A673 (cell line): ENCODE results near the gene KXD1. TPM values are rescaled to one million over a fixed set of nuclear protein-coding genes. Genes with fewer than 3 reads are reported as not detected.

Experiments
- BruUV-seq: library from RNA; stranded (reverse); fragments of 400-500 nt; replicated peaks from 2 replicates; lab custom pipeline; 2021; lab: Mats Ljungman, UMichigan
- CTCF ChIA-PET: fragments of 300-600 bp; sonication (Branson Sonifier 250); formaldehyde crosslinking; loops from one replicate; lab custom pipeline; 2022; ENCODE audit warnings: antibody characterized with exemption; lab: Charles Lee
- POLR2A ChIA-PET: fragments of 300-600 bp; sonication (Branson Sonifier 250); formaldehyde crosslinking; loops from one replicate; lab custom pipeline; 2022; ENCODE audit warnings: antibody characterized with exemption; ENCODE audit not compliant: low non-redundant PET; lab: Charles Lee
- DNase-seq: peaks from one replicate; pipeline ENCODE4 v3.0.0-alpha.2; 2015; ENCODE audit warnings: low spot score
- H3K27ac ChIP-seq: fragments of 200-600 bp; sonication (generic); 2 replicates; pipeline ENCODE4 v1.5.1; 2016; ENCODE audit warnings: mixed run types, low read depth, mild to moderate bottlenecking, mixed read lengths, antibody characterized with exemption, low read length; ENCODE audit not compliant: poor library complexity, severe bottlenecking
- H3K27me3 ChIP-seq: fragments of 200-600 bp; sonication (generic); replicated peaks from 2 replicates; pipeline ENCODE4 v1.6.1; 2017; ENCODE audit warnings: mixed run types, low read depth, mild to moderate bottlenecking, mixed read lengths, antibody characterized with exemption, low read length; ENCODE audit not compliant: insufficient read depth, poor library complexity
- H3K36me3 ChIP-seq: fragments of 200-600 bp; sonication (generic); 2 replicates; pipeline ENCODE4 v1.6.1; 2016; ENCODE audit warnings: mixed run types, mild to moderate bottlenecking, mixed read lengths, antibody characterized with exemption, low read length; ENCODE audit not compliant: insufficient read depth, poor library complexity, severe bottlenecking
- H3K4me1 ChIP-seq: fragments of 200-600 bp; sonication (generic); 2 replicates; pipeline ENCODE4 v1.6.1; 2017; ENCODE audit warnings: mixed run types, mild to moderate bottlenecking, mixed read lengths, antibody characterized with exemption, low read length; ENCODE audit not compliant: insufficient read depth, poor library complexity, severe bottlenecking
- H3K4me3 ChIP-seq: fragments of 200-600 bp; sonication (generic); 2 replicates; pipeline ENCODE4 v1.5.1; 2016; ENCODE audit warnings: low read depth, mixed run types, mild to moderate bottlenecking, mixed read lengths, low read length; ENCODE audit not compliant: poor library complexity, severe bottlenecking
- H3K9me3 ChIP-seq: fragments of 200-600 bp; sonication (generic); 2 replicates; pipeline ENCODE4 v1.6.1; 2016; ENCODE audit warnings: mixed run types, low read depth, mild to moderate bottlenecking, mixed read lengths, antibody characterized with exemption, low read length; ENCODE audit not compliant: poor library complexity, severe bottlenecking
- EZH2 ChIP-seq: fragments of 200-600 bp; sonication (generic); IDR thresholded peaks from 2 replicates; pipeline ENCODE4 v1.6.1; 2017; ENCODE audit warnings: borderline replicate concordance, low read depth, mild to moderate bottlenecking, mixed read lengths, antibody characterized with exemption, low read length; ENCODE audit not compliant: poor library complexity, severe bottlenecking
- intact Hi-C: fragments of 100-400 bp; cut with micrococcal nuclease; formaldehyde crosslinking; loops from one replicate; pipeline ENCODE4 v1.10.0; 2022; ENCODE audit not compliant: unreplicated experiment
- total RNA-seq: library from RNA; stranded (reverse); gene quantifications from 2 replicates; pipeline ENCODE4 v1.2.3, GENCODE V29; 2021
- TF ChIP-seq, protein P1 (sequence below): fragments of 300-800, 200-600 bp; sonication (generic); conservative IDR thresholded peaks from 2 replicates; pipeline ENCODE4 v1.5.1; 2017; ENCODE audit warnings: low read depth, mild to moderate bottlenecking, antibody characterized with exemption, low read length, moderate library complexity, mixed read lengths

KXD1 gene
- total RNA-seq, 1 experiment from 2014 or later, result 111 TPM

DNA sequence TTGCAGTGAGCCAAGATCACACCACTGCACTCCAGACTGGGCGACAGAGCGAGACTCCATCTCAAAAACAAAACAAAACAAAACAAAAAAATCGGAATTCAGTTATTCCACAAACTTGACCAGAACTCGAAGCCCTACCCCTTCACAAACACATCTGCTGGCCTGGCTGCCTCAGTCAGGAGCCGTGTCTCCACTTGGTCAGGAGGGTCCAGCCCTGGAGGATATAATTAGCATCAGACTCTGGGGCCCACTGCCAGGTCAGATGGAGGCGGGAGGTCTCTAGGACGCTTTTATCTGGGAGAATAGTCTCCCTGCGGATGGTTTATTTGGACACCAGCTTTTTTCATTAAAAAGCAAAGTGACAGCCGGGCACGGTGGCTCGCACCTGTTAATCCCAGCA, 43.8 kb upstream of the KXD1 start:
- no TSS peak for BruUV-seq
- ChIA-PET CTCF (no interaction called here), POLR2A (no interaction called here)
- Histone ChIP-seq H3K4me3 (no peak overlapping the region), H3K4me1 (no peaks in the 10 kb centered on the region), H3K36me3 (no peaks in the 10 kb centered on the region), H3K9me3 (no peaks in the 10 kb centered on the region), H3K27me3 (no peaks in the 10 kb centered on the region), H3K27ac (no peak overlapping the region)
- no peak for TF ChIP-seq EZH2
- TF ChIP-seq, protein P1, sequence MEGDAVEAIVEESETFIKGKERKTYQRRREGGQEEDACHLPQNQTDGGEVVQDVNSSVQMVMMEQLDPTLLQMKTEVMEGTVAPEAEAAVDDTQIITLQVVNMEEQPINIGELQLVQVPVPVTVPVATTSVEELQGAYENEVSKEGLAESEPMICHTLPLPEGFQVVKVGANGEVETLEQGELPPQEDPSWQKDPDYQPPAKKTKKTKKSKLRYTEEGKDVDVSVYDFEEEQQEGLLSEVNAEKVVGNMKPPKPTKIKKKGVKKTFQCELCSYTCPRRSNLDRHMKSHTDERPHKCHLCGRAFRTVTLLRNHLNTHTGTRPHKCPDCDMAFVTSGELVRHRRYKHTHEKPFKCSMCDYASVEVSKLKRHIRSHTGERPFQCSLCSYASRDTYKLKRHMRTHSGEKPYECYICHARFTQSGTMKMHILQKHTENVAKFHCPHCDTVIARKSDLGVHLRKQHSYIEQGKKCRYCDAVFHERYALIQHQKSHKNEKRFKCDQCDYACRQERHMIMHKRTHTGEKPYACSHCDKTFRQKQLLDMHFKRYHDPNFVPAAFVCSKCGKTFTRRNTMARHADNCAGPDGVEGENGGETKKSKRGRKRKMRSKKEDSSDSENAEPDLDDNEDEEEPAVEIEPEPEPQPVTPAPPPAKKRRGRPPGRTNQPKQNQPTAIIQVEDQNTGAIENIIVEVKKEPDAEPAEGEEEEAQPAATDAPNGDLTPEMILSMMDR, result no peak
- intact Hi-C loops, result no loop called here
- DNase-seq, result no peak

DNA sequence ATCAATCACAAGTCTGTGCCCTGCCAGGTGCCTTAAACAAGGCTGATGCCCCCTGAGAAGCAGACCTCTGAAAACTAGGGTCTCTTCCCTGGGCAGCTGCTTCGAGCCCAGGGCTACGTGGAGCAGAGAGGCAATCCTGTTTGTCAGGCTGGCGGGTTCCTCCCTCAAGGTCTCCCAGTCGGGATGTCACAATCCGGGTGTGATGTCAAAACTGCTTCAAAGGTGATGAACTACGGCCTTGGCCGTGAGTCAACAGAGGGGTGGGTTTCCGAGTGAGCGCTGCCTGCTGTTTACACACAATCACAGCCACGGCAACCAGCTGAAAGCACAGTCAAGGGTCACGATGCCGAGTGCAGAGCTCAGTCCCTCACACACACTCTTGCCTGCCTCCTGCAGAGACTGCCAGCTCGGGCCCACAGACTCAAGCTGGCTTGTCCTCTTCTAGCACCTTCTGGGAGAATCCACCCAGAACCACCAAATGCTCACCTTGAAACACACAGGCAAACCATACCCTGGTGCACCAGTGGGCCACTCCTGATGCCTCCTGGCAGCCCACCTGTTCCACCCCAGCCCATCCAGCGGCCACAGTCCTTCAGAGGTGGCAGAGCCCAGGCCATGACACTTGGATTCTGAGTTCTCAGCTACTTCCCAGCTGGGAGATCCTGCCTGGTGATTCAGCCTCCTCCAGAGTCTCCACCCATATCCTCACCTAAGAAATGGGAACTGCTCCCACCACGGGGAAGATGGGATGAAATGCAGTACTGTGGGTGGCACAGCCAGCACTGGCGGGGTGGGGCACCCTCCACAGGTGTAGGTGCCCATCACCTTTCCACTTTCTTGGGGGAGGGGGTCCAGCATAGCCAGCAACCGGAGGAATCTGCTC, 42.6 kb upstream of the KXD1 start:
- DNase-seq, result no peak
- H3K27ac ChIP-seq, result no peak overlapping the region
- intact Hi-C loops, result no loop called here
- TF ChIP-seq EZH2, result no peak
- TF ChIP-seq, protein P1, result no peak
- H3K4me3 ChIP-seq, result no peak overlapping the region
- peaks cover 2% of the 10 kb centered on the region for H3K4me1 ChIP-seq
- no peaks in the 10 kb centered on the region for H3K9me3 ChIP-seq
- H3K27me3 ChIP-seq, result no peaks in the 10 kb centered on the region
- BruUV-seq, result no TSS peak
- ChIA-PET POLR2A (no interaction called here), CTCF (interaction anchor here (0.6 kb wide), 1 partner anchor 244 kb away, joined by 4 read pairs; no protein-coding TSS in a partner anchor)
- no peaks in the 10 kb centered on the region for H3K36me3 ChIP-seq

DNA sequence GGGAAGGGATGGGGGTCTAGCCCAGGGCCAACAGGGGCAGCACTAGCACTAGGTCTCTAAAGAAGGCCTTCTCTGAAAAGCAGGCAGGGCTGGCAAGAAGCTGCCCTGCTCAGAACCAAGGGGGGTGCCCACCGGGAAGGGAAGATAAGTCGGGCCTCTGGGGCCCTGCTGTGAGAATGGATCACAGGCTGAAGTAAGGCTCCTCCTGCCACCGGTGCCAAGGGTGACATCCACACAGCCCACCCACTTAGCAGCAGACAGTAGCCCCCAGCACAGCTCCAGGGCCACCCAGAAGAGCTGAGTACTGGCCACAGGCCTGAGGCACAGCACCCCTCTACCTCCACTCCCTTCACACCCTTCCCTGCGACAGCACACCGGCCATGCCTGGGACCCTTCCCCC, 41.7 kb upstream of the KXD1 start:
- no peak overlapping the region for H3K27ac ChIP-seq
- TF ChIP-seq, protein P1, result no peak
- TF ChIP-seq EZH2, result no peak
- POLR2A ChIA-PET, result no interaction called here
- BruUV-seq, result no TSS peak
- H3K4me1 ChIP-seq, result peaks cover 4% of the 10 kb centered on the region
- no peak overlapping the region for H3K4me3 ChIP-seq
- H3K27me3 ChIP-seq, result no peaks in the 10 kb centered on the region
- CTCF ChIA-PET, result no interaction called here
- H3K9me3 ChIP-seq, result no peaks in the 10 kb centered on the region
- H3K36me3 ChIP-seq, result no peaks in the 10 kb centered on the region
- no peak for DNase-seq
- intact Hi-C loops, result no loop called here
